ENCODE results near the gene ZCCHC24.

The ZCCHC24 gene

GRCh38 chr10:79445161-79445976, at the start of gene ZCCHC24:
Gene ZCCHC24, minus strand, starts transcription at chr10:79445624. Its CDS starts 184 bp downstream, at chr10:79445440.
- DNase-seq, result peak; percentile 95

- DNase-seq, result no peak
These were observed 48.4 kb upstream of the ZCCHC24 start for GRCh38 chr10:79493806-79494205.

DNA sequence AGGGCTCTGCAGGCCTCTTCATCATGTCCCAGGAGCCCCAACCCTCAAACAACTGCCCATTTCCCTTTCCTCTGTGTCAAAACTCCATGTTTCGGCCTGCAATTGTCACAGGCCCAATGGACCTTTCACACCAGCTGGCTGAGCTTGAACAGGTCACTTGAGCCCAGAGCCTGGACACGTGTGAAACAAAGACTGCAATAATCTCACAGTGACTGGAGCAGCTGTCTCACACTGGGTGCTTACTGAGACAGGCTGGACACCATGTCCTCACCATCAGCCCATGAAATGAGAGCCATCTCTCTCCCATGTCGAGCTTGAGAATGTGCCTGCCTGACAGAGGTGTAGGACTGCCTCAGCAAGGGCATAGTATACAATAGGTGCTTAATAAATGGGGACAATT, 47.4 kb upstream of the ZCCHC24 start:
- DNase-seq, result no peak

GRCh38 chr10:79492256-79492655, 46.8 kb upstream of the ZCCHC24 start:
- DNase-seq, result no peak

DNA sequence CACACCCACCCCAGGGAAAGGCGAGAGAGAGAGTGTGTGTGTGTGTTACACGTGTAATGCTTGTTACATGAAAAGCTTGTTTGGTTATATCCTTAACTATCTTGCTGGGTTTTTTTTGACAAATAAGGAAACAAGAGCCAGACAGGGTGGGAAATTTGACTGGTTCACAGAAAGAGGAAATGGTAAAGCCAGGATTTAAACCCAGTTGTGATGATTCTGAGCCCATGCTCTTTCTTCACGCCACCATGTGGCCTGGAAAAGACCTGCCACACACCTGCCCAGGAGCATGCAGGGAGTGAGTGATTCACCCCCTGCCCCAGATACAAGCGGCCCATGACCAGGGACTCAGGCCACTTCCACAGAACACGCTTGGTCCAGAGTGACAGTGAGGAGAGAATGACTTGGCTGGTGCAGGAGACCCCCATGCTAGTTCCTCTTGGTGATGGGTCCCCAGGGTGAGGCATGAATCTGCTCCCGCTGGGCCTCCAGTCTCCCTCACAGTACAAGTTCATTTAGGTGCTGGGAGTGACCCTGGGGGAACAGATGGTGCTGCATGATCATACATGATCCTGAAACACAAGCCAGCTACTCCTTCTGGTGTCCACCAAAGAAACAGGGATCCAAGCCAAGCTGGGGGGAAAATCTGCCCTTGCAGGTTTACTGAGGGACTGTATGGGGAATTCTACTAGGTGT, 45.9 kb upstream of the ZCCHC24 start:
- DNase-seq, result no peak

GRCh38 chr10:79490400-79491142, 45.1 kb upstream of the ZCCHC24 start:
- DNase-seq, result no peak

DNA sequence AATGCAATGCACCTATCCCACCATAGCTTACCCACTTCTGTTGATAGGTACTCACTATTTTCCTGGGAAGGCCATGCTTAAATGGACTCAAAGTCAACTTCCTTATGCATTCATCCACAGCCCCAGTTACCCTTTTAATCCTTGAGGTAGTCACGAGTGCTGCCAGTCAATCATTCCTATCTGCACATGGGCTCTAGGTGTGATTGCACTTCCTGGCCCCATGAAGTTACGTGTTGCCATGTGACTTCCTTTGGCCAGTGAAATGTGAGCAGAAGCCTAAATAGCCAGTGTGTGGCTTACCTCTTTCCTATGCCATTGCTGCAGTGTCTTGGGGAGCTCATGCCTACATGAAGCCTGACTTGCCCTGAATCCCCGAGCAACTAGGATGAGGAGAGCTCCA, 43.4 kb upstream of the ZCCHC24 start:
- no peak for DNase-seq

DNA sequence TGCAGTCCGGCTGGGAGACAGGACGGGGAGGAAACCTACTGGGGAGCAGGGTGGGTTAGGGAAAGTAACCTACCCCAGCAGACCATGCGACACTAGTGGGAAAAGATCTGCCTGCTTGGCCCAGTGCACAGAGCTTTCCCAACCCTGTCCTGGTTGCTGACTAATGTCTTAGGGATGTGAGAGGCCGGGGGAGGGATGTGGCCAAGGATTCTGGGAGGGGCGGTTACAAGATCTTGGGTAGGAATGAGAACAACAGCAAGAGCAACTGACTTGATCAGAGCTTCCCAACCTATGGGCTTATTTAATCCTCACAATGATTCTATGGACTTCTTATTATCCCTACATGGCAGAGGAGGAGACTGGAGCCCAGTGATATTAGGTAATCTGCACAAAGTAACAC, 42.9 kb upstream of the ZCCHC24 start:
- DNase-seq, result peak; percentile 41

- peak; percentile 55 for DNase-seq
These were observed 42.1 kb upstream of the ZCCHC24 start for GRCh38 chr10:79487296-79488194.

DNA sequence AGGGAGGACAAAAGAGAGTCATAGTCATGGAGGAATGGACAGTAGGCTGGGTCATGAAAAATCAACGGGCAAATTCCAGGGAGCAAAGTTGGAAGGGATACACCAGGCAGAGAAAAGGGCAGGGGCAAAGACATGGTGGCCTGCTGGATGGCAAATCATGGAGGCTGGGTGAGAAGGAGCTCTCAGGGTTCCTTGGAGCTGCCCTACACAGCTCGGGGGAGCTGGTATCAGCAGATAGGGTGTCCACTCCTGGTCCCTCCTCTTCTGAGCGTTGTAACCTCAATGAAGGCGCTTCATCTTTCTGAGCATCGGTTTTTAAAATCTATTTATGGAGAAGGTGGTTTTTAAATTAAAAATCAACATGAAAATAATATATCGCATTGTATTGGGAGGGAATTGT, 39.1 kb upstream of the ZCCHC24 start:
- no peak for DNase-seq

DNA sequence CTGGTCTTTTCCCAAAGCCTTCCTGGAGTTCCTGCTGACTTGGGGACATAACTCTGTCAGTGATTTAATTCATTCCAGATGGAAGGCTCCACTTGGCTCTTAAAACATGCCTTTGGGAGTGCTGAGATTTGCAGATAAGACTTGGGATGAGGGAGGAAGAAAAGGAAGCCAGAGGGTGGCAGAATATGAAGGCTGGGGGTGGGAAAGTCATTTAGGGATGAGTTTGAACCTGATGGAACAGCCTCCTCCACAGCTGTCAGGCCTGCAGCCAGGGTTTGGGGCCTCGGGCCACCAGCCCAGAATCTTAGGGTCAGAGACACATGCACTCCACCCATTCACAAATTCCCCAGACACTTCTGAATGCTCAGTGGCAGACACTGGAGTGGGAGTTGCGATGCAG, 38.5 kb upstream of the ZCCHC24 start:
- DNase-seq, result no peak

DNA sequence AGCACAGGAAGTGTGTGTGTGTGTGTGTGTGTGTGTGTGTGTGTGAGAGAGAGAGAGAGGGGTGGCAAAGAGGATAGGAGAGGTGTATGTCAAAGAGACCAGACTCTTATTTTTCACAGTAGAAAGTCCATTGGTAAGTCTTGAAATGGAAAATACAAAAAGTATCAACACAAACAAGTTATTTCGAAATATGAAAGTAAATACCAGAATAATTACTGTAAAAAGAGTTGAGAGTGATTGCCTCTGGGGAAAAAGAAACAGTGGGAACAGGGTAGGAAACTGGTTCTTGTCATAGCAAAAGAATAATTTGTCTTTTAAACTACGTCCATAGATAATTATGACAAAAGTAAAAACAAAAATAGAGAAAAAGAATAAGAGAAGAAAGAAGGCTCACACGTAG, 37.9 kb upstream of the ZCCHC24 start:
- no peak for DNase-seq

GRCh38 chr10:79482741-79483140, 37.3 kb upstream of the ZCCHC24 start:
- DNase-seq, result no peak

- DNase-seq, result no peak
These were observed 36.9 kb upstream of the ZCCHC24 start for GRCh38 chr10:79482304-79482703.

GRCh38 chr10:79479283-79479909, 34.0 kb upstream of the ZCCHC24 start:
- DNase-seq, result no peak

DNA sequence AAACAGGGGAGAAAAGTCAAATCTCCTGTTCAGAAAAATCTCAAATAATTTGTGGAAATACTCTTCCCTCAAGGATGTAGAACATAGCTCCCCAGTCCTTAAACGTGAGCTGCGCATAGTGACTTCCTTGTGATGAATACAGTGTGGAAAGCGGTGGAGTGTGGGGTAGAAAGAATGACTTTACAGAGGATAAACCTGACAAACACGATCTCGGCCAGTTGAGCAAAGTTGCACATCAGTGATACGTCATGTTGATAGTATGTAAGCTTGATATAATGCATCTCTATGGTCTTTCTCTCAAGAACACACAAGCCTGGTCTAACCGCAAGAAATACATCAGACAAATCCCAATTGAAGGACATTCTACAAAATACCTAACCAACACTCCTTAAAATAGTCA, 32.0 kb upstream of the ZCCHC24 start:
- DNase-seq, result no peak

DNA sequence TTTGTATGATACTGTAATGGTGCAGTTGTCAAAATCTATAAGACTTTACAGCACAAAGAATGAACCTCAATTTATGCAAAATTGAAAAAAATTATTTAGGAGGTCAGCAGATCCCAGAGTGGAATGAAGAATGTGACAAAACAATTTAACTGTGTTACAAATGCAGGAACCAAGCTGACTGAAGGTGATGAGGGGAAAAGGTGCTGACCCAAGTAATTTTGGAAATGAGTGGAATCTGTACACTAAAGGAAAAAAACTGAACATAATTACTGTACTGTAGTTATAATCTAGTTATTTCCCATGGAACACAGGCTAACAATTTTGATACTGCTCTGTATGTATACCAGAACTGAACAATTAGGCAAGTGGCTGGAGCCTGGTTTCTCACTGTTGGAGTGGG, 31.2 kb upstream of the ZCCHC24 start:
- DNase-seq, result no peak

DNA sequence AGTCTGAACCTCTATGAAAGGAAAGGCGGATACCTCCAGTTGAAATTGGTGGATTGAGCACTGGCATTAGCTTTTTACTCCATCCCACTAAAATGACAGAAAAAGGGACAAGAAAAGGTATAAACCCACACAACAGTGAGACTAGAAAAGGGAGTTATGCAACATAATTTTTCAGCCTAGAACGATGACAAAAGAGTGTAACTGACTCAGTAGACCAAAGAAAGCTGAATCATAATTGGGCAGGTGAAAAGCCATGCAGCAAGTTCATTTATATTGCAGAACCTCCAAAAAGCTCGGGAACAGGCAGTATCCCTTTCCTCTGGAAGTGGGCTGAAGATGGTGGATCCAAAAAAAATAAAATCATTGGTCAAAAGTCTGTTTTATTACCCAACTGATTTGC, 30.5 kb upstream of the ZCCHC24 start:
- DNase-seq, result no peak

GRCh38 chr10:79475119-79475653, 29.8 kb upstream of the ZCCHC24 start:
- no peak for DNase-seq

DNA sequence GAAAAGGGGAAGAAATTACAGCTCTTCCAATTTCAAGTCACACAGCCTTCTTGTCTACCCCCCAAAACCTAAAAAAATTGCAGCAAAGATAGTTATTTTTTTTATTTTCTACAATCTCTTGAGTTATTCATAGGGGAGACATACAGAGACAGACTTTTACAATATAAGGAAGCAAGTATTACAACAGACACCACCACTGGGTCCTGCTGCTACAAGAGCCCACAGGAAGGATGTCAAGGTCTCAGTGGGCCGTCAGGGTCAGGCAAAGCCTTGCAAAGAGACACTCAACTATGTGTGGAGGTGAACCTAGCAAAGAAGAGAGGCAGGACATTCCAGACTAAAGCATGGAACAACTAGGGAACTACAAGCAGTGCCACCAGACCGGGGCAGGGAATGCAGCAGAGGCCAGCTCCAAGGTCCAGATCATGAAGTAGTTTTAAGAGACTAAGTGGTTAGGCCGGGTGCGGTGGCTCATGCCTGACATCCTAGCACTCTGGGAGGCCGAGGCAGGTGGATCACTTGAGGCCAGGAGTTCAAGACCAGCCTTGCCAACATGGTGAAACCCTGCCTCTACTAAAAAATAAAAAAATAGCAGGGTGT, 28.2 kb upstream of the ZCCHC24 start:
- no peak for DNase-seq

DNA sequence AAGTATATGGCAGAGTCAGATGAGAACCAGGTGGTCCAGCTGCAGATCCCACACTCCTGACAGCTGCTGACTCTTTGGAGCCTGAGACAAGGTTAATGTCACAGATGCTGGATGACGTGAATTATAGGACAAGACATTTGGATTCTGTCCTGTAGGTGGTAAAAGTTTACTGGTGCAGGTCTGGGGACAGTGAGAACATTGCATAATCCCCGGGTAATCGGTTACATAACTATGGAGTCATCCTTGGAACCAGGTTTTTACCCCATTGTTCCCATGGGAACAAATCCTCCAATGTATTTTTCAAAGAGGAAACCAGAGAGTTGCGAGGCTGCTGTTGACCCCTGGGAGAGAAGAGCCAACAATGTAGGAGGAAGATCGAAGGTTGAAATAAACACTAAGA, 27.5 kb upstream of the ZCCHC24 start:
- DNase-seq, result no peak

GRCh38 chr10:79472449-79472848, 27.0 kb upstream of the ZCCHC24 start:
- DNase-seq, result no peak
